HuH-7.5 (cell line): ENCODE measurements around the gene MRPL11.
"Not testable (repeated sequence)": the region's sequence is repeated elsewhere in the genome, so short reads cannot be mapped to it uniquely, and the experiment has no call there.

Experiments
- DNase-seq: peaks from one replicate; pipeline ENCODE4 v3.0.0; 2011; ENCODE audit warnings: low spot score

MRPL11 gene

DNA sequence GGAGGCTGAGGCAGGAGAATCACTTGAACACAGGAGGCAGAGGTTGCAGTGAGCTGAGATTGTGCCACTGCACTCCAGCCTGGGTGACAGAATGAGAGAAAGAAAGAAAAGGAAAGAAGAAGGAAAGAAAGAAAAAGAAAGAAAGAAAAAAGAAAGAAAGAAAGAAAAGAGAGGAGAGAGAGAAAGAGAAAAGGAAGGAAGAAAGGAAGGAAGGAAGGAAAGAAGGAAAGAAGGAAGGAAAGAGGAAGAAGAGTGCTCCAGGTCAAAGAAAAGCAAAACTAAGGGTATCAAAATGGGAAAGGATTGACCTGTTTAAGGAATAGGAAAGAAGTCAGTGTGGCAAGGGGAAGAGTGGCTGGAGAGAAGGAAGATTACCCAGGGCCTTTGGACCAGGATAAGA is 7.4 kb downstream of the MRPL11 start:
- DNase-seq, result not testable (repeated sequence)

DNA sequence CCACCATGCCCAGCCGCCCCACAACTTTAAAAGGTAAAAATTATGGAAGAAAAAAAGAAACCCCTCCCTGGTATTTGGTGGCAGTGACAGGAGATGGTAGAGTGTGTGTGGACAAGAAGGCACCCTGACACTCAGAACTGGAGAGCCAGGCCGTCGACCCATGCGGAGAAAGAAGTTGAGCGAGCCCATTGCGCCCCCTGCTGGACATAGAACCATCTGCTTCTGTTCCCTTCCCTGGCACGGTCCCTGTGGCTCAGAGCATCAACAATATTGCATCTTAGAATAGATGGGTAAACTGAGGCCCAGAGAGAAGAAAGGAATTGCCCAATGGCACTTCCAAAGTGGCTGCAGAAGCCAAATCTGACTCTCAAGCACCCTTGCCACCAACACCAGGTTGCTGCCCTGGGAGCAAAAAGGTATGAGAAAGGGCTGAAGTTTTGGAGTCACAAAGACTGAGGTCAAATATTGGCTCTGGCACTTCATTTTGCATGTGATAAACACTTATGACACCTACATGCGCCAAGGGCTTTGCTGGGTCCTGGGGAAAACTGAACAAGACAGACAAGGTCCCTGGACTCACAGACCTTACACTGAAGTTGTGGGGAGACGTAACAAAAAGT is 8.6 kb downstream of the MRPL11 start:
- DNase-seq, result peak; percentile 100

- DNase-seq, result no peak
These were observed 9.7 kb downstream of the MRPL11 start for GRCh38 chr11:66428933-66429332.

- DNase-seq, result no peak
These were observed 12.3 kb downstream of the MRPL11 start for GRCh38 chr11:66426314-66426713.

- peak; percentile 100 for DNase-seq
These were observed 17.0 kb downstream of the MRPL11 start for GRCh38 chr11:66421492-66422205.

DNA sequence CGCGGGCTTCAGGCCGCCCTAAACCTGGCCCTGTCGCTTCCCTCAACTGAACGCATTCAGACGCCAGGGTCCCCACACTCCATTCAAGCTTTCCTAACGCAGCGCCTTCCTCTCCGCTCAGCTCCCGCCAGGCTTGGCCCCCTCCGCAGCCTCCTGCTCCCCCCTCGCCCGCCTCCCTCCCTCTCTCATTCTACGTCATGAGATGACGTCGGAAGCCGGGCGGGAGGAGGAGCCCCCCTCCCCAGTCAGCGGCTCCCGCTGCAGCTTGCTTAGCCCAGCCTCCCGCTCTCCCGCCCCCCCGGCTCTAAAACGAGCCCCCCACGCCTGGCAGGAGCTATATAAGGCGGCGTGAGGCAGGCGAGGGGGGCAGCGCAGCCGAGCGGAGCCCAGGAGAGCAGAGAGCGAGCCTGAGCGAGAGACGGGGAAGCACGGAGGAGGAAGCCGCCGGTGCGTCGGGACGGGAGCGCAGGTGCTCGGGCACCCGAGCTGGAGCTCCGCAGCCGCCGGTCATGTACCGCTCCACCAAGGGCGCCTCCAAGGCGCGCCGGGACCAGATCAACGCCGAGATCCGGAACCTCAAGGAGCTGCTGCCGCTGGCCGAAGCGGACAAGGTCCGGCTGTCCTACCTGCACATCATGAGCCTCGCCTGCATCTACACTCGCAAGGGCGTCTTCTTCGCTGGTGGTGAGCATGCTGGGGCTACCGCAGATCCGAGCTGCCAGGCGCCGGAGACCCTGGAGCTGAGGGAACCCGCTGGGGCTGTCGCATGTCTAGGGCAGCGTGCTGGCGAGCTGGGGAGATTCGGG is 17.8 kb downstream of the MRPL11 start, which contains the start of gene NPAS4:
Gene NPAS4, plus strand, starts transcription at position 365 of the 806 bp plus-strand sequence. Its CDS starts 145 bp downstream, at position 510.
- no peak for DNase-seq

DNA sequence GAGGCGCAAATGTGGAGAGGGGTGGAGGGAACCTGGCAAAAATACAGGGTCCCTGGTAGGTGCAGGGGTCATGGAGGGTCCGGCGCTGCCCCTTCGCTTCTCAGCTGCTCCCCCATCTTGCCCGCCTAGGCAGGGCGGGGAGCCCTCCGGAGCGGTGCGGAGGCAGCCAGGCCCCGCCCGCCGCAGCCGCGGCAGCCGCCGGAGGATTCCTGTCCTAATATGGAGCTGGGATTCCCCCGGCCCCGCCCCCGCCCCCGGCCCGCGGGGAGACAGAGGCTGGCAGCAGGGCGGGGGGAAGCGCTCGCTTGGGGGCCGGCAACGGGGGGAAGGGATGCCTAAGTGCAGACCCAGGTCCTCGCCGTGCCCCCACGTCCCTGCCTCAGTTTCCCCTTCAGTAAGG is 18.8 kb downstream of the MRPL11 start:
- DNase-seq, result no peak

DNA sequence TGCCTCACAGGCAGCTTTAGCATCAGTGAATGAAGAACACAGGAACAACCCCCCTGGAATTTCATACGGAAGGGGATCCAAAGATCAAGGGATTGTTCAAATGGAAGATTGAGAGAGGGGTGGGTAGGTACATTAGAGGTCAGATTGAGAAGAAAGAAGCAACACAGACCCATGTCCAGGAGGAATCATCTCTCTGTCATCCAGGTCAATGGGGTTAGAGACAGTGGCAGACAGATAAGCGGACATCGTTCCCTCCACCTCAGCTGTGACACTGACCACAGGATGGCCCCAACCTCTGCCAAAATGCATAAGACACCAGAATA is 19.7 kb downstream of the MRPL11 start:
- DNase-seq, result no peak

DNA sequence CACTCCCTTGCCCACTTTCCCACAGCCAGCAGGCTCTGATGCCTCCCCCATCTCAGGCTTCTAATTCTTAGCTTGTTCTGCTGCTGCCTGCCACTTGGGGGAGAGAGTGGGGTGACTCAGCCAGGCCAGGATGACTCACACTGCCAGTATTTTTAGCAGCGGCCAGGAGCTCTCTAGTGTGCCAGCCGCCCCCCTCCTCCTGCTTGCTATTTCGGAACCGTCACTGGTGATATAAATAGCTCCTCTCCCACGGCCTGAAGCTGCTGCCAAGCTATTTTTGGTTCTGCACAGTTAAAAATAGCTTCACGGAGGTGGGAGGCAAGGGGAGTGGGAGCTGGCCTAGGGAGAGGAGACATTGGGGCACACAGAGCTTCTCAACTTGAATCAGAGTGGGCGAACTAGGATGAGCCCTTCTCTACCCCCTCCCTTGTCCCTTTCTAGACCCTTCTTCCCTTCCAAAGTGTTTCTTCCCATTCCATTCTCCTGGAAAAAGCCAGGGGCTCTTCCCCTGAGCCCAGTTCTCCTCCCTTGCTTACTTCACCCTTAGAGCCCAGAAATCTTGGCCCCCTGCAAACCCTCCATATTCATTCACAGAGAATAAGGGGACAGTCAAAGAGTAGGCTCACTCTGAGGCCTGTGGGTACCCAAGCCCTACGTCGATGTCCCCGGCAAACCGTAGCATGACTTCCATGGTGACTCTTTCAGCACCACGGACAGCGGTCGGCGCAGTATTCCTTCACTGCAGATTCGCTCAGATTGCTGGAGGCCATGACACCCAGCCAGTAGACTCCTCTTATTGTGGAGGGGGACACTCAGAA is 20.3 kb downstream of the MRPL11 start:
- peak; percentile 99 for DNase-seq

DNA sequence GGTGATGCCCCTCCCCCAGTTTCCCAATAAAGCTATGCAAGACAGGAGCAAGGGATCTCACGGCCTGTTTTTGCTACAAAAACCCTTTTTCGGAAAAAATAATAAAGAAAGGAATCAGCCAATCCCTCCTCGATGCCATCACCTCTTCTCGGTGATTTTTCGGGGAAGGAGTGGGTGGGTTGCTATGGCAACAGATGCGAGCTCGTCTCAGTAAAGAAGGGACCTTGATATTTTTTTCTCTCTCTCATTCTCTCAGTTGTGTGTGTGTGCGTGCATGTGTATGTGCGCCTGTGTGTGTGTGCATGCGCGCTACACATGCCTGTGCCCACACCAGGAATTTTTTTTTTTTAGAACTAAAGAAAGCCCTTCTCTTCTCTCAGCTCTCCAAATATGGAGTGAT is 21.6 kb downstream of the MRPL11 start:
- DNase-seq, result no peak

GRCh38 chr11:66415423-66415822 is 23.2 kb downstream of the MRPL11 start:
- no peak for DNase-seq

DNA sequence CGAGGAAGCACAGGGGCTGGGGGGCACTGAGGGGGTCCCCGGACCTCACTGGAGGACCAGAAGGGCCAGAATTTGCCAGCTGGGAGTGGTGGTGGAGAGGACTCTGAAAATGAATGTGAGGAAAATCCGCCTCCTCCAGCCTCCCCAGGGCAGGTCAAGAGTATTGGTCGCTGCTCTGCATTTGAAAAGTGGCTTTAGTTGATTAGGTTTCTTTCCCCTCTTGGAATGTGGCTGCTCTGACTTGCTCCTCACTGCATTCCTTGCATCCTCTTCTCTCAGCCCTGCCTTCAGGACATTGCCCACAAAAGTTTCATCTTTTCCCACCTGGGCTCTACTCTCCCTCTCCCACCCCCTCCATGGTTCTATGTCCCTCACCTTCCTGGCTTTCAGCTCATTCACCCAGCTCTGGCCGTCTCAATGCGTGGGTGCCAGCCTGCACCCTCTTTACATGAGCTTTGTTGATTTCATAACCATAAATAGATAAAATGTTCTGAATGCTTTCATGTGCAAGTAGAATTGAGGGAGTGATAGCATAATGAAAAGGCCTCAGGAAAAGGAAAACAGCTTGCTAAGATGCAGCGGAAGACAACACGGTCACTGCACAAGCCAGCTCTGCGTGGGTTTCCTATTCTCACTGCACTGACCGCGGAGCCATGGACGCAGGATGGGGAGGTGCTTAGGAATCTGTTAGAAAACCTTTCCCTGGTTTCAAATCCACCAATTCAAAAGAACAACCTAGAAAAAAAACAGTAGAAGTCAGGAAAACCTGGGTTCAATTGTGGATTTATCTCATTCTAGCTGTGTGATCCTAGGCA is 24.3 kb downstream of the MRPL11 start:
- DNase-seq, result peak; percentile 34

DNA sequence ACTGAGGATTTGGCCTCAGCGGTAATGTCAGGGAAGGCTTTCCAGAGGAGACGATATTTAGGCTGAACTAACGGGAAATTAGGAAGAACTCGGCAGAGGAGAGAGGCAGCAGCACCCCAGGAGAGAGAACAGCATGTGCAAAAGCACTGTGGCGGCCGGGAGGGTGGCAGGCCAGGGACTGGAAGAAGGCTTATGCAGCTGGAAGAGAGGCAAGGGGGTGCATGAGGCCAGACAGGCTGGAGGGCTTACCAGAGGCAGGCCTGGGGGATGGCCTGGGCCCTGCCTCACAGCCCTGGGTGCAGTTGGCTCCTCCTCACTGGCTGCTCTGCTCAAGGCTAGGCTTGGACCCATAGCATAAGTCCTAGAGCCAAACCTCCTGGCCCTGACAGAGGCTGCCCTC is 25.5 kb downstream of the MRPL11 start:
- no peak for DNase-seq

DNA sequence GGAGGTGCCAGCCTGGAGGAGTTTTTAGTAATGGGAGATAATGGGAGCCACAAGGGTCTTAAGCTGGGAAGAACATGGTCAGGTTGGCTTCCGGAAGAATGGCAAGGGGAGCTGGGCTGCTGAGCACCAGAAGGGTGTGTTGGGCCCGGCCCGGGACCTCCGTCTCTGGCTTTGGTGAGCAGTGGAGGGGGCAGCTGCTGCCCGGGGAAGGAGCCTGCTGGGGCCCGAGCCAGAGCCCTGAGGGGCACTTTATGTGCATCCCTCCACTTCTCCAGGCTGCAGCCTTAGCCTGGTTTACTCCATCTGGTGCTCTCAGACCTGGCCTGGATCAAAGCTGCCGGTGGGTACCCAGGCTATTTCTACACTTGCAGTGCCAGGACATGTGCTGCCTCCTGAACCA is 26.5 kb downstream of the MRPL11 start:
- DNase-seq, result peak; percentile 25

DNA sequence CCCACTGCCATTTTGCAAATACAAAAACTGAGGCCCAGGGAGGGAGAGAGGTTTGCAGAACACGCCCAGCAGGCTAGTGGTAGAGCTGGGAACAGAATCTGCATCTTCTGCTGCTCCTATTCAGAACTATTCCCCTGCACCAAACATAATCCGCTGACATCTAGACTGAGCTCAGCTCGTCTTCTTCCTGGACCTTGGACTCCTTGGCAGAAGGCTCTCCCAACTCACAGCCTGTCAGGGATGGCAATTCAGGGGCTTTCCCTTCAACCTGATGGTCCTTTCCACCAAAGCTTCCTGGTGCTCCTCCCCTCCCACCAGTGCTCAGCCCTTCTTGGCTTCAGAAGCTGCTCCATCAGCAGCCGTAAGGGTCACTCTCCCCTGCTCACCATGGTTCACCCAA is 27.3 kb downstream of the MRPL11 start:
- DNase-seq, result peak; percentile 57

DNA sequence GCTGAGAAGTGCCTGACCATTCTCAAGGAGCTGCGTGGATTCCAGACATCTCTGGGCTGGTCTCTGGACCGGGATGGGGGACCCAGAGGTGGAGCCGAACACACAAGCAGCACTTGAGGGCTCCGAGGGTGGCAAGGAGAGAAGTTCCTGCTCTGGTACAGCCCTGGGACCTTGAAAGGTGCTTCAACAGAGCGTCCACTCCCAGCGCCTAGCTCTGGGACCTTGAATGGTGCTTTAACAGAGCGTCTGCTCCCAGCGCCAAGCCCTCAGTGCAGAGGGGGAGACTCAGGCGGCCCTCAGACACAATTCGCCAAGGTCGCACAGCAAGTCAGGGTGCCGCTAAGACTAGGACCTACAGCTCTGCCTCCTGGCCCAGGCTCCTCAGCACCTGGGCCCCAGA is 28.5 kb downstream of the MRPL11 start:
- peak; percentile 51 for DNase-seq

- DNase-seq, result peak; percentile 70
These were observed 29.4 kb downstream of the MRPL11 start for GRCh38 chr11:66409226-66409625.

- DNase-seq, result peak; percentile 100
These were observed 30.0 kb downstream of the MRPL11 start for GRCh38 chr11:66408488-66409214.

DNA sequence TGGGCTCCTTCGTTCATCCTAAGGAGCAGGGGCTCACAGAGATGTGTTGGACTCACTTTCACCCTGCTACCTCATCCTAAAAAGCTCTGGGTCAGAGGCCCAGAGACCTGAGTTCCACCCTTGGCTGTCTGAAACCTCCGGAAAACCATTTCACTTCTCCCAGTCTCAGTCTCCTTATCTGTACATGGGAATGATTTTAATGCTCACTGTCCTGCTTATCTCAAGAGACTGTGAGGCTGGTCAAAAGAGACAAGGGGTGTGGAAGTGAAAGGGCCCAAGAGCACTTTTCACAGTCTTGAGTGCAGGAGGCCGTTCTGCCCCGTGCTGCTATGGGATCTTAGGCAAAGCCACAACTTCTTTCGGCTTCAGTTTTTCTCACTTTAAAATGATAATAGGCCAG is 31.0 kb downstream of the MRPL11 start:
- peak; percentile 69 for DNase-seq

DNA sequence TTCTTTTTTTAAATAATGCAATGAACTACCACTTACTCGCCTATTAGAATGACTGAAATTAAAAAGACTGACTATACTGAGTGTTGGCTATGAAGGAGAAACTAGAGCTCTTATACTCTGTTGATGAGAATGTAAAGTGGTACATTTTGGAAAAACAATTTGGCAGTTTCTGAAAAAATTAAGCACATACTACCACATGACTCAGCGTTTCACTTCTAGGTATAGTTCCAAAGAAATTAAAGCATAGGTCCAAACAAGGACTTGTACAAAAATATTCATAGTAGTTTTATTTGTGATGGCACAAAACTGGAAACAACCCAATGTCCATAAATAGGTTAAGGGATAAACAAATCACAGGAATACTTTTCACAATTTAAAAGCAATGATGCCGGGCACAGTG is 44.7 kb downstream of the MRPL11 start:
- DNase-seq, result no peak

- DNase-seq, result no peak
These were observed 47.3 kb downstream of the MRPL11 start for GRCh38 chr11:66391322-66391721.
